Heart left ventricle (tissue), 13 donors: Measurements from ENCODE around the gene COP1.

Experiments
- CTCF ChIP-seq, 12 donors: fragments of 200-600 bp; sonication (generic) in 4 of 12; IDR thresholded peaks; one replicate each; pipeline versions ENCODE4 v1.5.0 to v1.8.0; 2018 to 2022; ENCODE audit warnings: antibody characterized with exemption in 12 of 12, mild to moderate bottlenecking in 5 of 12
- POLR2A ChIP-seq, 2 donors: fragments of 450-650 bp; IDR thresholded peaks; one replicate each; pipeline ENCODE4 v1.6.1; 2017; ENCODE audit warnings: antibody characterized with exemption in 2 of 2, mild to moderate bottlenecking in 2 of 2, moderate library complexity in 2 of 2
- donor health status: ischemic (EF 13 %, LVEDD 7.1; RV severe dilation, severe dysfunction).
- donor health status: DM: no; HTN: yes; CAD: no.
- donor health status: DM: no; HTN: no; CAD: no.
- donor health status: ischemic (EF 25% LVEDD 6.9; RV normal size, moderate dysfunction).
- donor health status: ischemic (EF 25% LVEDD 5.7; RV mildly dilated, moderate dysfunction).
- donor health status: ischemic (EF 35%, LVEDD 5.7; RV mildly dilated, moderate dysfunction).
- donor health status: nonischemic (EF 11% LVEDD 7.7; RV severe dilation, severe dysfunction).
- donor health status: DM: yes; HTN: yes; CAD: no.
- donor health status: PGD.
- donor health status: ischemic (EF 29% LVEDD 5.4; RV normal size, mild dysfunction).
- donor health status: nonischemic (EF 23%, LVEDD 6.1; RV moderate dilation, normal function).

- TF ChIP-seq CTCF (IDR thresholded peaks at IDR 0.05) = no peak
- TF ChIP-seq POLR2A (IDR thresholded peaks at IDR 0.05) = no peak
Observed at GRCh38 chr1:175935566-175936115, 271.4 kb downstream of the COP1 start.
